WTC11 (cell line): ENCODE data around the gene WDR59. TPM values are rescaled to one million over a fixed set of nuclear protein-coding genes. Genes with fewer than 3 reads are reported as not detected.

Experiments
- ATAC-seq: fragments of 200-7000 bp; cut with Tn5 transposase; 2 replicates; pipeline ENCODE4 v1.10.0; 2021; ENCODE audit warnings: mild to moderate bottlenecking, moderate library complexity
- CTCF ChIA-PET: fragments of 300-600 bp; sonication (Branson Sonifier 250); formaldehyde crosslinking; loops from one replicate; lab custom pipeline; 2021; ENCODE audit warnings: antibody characterized with exemption; lab: Charles Lee
- POLR2A ChIA-PET: fragments of 350-600 bp; sonication (Branson Sonifier 250); formaldehyde crosslinking; loops from one replicate; lab custom pipeline; 2021; ENCODE audit warnings: antibody characterized with exemption; lab: Charles Lee
- DNase-seq: peaks from one replicate; pipeline ENCODE4 v3.0.0; 2021; ENCODE audit warnings: low spot score
- H3K27ac Mint-ChIP-seq: 2 replicates; pipeline ENCODE4 v1.8.0; 2021; ENCODE audit warnings: mixed read lengths
- H3K27me3 Mint-ChIP-seq: 2 replicates; pipeline ENCODE4 v1.8.0; 2021; ENCODE audit warnings: low read depth, mild to moderate bottlenecking, moderate library complexity, mixed read lengths
- H3K36me3 Mint-ChIP-seq: 2 replicates; pipeline ENCODE4 v1.8.0; 2021; ENCODE audit warnings: mixed read lengths
- H3K4me1 Mint-ChIP-seq: 2 replicates; pipeline ENCODE4 v1.8.0; 2022; ENCODE audit warnings: mixed read lengths
- H3K4me3 Mint-ChIP-seq: 2 replicates; pipeline ENCODE4 v1.8.0; 2021; ENCODE audit warnings: mild to moderate bottlenecking, moderate library complexity, mixed read lengths
- H3K9me3 Mint-ChIP-seq: 2 replicates; pipeline ENCODE4 v1.8.0; 2021; ENCODE audit warnings: mixed read lengths
- AR ChIP-seq: fragments of 250-450 bp; sonication (Bioruptor Pico); IDR thresholded peaks from 2 replicates; pipeline ENCODE4 v1.9.0; 2021; ENCODE audit warnings: mild to moderate bottlenecking
- CTCF ChIP-seq: fragments of 200-600 bp; IDR thresholded peaks from 2 replicates; pipeline ENCODE4 v1.8.0; 2022; ENCODE audit warnings: antibody characterized with exemption
- EMX1 ChIP-seq: fragments of 250-450 bp; sonication (Bioruptor Pico); IDR thresholded peaks from 2 replicates; pipeline ENCODE4 v1.8.0; 2021; ENCODE audit warnings: mild to moderate bottlenecking
- FOXJ3 ChIP-seq: sonication (generic); formaldehyde crosslinking; IDR thresholded peaks from 2 replicates; pipeline ENCODE4 v1.9.0; 2021; ENCODE audit warnings: missing genetic modification reagents, mild to moderate bottlenecking, borderline replicate concordance
- FOXP4 ChIP-seq: sonication (generic); formaldehyde crosslinking; IDR thresholded peaks from 2 replicates; pipeline ENCODE4 v1.8.0; 2022; ENCODE audit warnings: mild to moderate bottlenecking, missing genetic modification reagents
- GTF2I ChIP-seq: fragments of 250-450 bp; sonication (Bioruptor Pico); conservative IDR thresholded peaks from 2 replicates; pipeline ENCODE4 v1.4.0; 2021; ENCODE audit warnings: mild to moderate bottlenecking
- MYBL2 ChIP-seq: sonication (generic); formaldehyde crosslinking; IDR thresholded peaks from 2 replicates; pipeline ENCODE4 v1.8.1; 2023; ENCODE audit warnings: mild to moderate bottlenecking, moderate library complexity, missing genetic modification reagents
- NFE2L1 ChIP-seq: sonication (generic); formaldehyde crosslinking; IDR thresholded peaks from 2 replicates; pipeline ENCODE4 v1.8.1; 2023; ENCODE audit warnings: missing genetic modification reagents
- NFYB ChIP-seq: sonication (generic); formaldehyde crosslinking; conservative IDR thresholded peaks from 2 replicates; pipeline ENCODE4 v1.8.0; 2022; ENCODE audit warnings: low read depth, missing genetic modification reagents
- NR2C2 ChIP-seq: sonication (generic); formaldehyde crosslinking; IDR thresholded peaks from 2 replicates; pipeline ENCODE4 v1.8.0; 2022; ENCODE audit warnings: mild to moderate bottlenecking, missing genetic modification reagents
- PREB ChIP-seq: sonication (generic); formaldehyde crosslinking; IDR thresholded peaks from 2 replicates; pipeline ENCODE4 v1.8.1; 2022; ENCODE audit warnings: mild to moderate bottlenecking, missing genetic modification reagents, moderate library complexity, borderline replicate concordance
- RELA ChIP-seq: sonication (generic); formaldehyde crosslinking; IDR thresholded peaks from 2 replicates; pipeline ENCODE4 v1.8.1; 2022; ENCODE audit warnings: missing genetic modification reagents, mild to moderate bottlenecking, borderline replicate concordance
- RORB ChIP-seq: fragments of 250-450 bp; sonication (Bioruptor Pico); IDR thresholded peaks from 2 replicates; pipeline ENCODE4 v1.9.0; 2021; ENCODE audit warnings: mild to moderate bottlenecking
- SOX15 ChIP-seq: fragments of 250-450 bp; sonication (Bioruptor Pico); IDR thresholded peaks from 2 replicates; pipeline ENCODE4 v1.9.0; 2021; ENCODE audit warnings: mild to moderate bottlenecking
- SP1 ChIP-seq: sonication (generic); formaldehyde crosslinking; conservative IDR thresholded peaks from 2 replicates; pipeline ENCODE4 v1.8.1; 2022; ENCODE audit warnings: missing genetic modification reagents
- STAT6 ChIP-seq: sonication (generic); formaldehyde crosslinking; conservative IDR thresholded peaks from 2 replicates; pipeline ENCODE4 v1.8.1; 2023; ENCODE audit warnings: mild to moderate bottlenecking, low read depth, missing genetic modification reagents, moderate library complexity
- TP53 ChIP-seq: sonication (generic); formaldehyde crosslinking; IDR thresholded peaks from 2 replicates; pipeline ENCODE4 v1.8.1; 2023; ENCODE audit warnings: mild to moderate bottlenecking, missing genetic modification reagents
- ZNF121 ChIP-seq: sonication (generic); formaldehyde crosslinking; IDR thresholded peaks from 2 replicates; pipeline ENCODE4 v1.8.0; 2023; ENCODE audit warnings: missing genetic modification reagents
- ZNF281 ChIP-seq: sonication (generic); formaldehyde crosslinking; IDR thresholded peaks from 2 replicates; pipeline ENCODE4 v1.8.0; 2023; ENCODE audit warnings: mild to moderate bottlenecking, missing genetic modification reagents
- ZNF416 ChIP-seq: fragments of 250-450 bp; sonication (Bioruptor Pico); IDR thresholded peaks from 2 replicates; pipeline ENCODE4 v1.9.0; 2021; ENCODE audit warnings: mild to moderate bottlenecking, inconsistent platforms
- ZNF425 ChIP-seq: fragments of 250-450 bp; sonication (Bioruptor Pico); conservative IDR thresholded peaks from 2 replicates; pipeline ENCODE4 v1.9.0; 2021; ENCODE audit warnings: mild to moderate bottlenecking
- ZNF512 ChIP-seq: sonication (generic); formaldehyde crosslinking; IDR thresholded peaks from 2 replicates; pipeline ENCODE4 v1.8.1; 2022; ENCODE audit warnings: missing genetic modification reagents, borderline replicate concordance
- total RNA-seq: library from RNA; stranded (reverse); gene quantifications from 3 replicates; pipeline ENCODE4 v1.2.3, GENCODE V29; 2021

Gene WDR59
- total RNA-seq, 1 experiment from 2014 or later, result 100 TPM

GRCh38 chr16:74950511-74950910 is 34.4 kb downstream of the WDR59 start (continued):
- TF ChIP-seq PREB, result no peak
- TF ChIP-seq EMX1, result no peak
- no peak for TF ChIP-seq ZNF512 (CRISPR knock-in tag)
- no peak for TF ChIP-seq NFYB (CRISPR knock-in tag)
- no peak for TF ChIP-seq FOXJ3 (CRISPR knock-in tag)
- no peak for TF ChIP-seq MYBL2
- no peak for TF ChIP-seq FOXP4 (CRISPR knock-in tag)
- no peak for TF ChIP-seq STAT6
- no peak for TF ChIP-seq ZNF281 (CRISPR knock-in tag)
- no peak for TF ChIP-seq ZNF416
- no peak for TF ChIP-seq AR (CRISPR knock-in tag)
- TF ChIP-seq ZNF121 (CRISPR knock-in tag), result no peak
- TF ChIP-seq RORB (CRISPR knock-in tag), result no peak

GRCh38 chr16:74949309-74949708 is 35.6 kb downstream of the WDR59 start:
- Mint-ChIP-seq H3K27me3 (no peaks in the 10 kb centered on the region), H3K27ac (no peak overlapping the region), H3K36me3 (peaks cover 52% of the 10 kb centered on the region), H3K4me1 (no peaks in the 10 kb centered on the region), H3K4me3 (no peak overlapping the region), H3K9me3 (no peaks in the 10 kb centered on the region)
- CTCF ChIA-PET, result no interaction called here
- POLR2A ChIA-PET, result no interaction called here
- ATAC-seq (no peak), DNase-seq (no peak)
- TF ChIP-seq ZNF425 (CRISPR knock-in tag), result no peak
- TF ChIP-seq NR2C2, result no peak
- no peak for TF ChIP-seq MYBL2
- TF ChIP-seq CTCF, result no peak
- TF ChIP-seq RELA (CRISPR knock-in tag), result no peak
- TF ChIP-seq NFE2L1 (CRISPR knock-in tag), result no peak
- no peak for TF ChIP-seq SOX15 (CRISPR knock-in tag)
- TF ChIP-seq GTF2I (CRISPR knock-in tag), result no peak
- no peak for TF ChIP-seq TP53 (CRISPR knock-in tag)
- TF ChIP-seq SP1 (CRISPR knock-in tag), result no peak
